Stomach (tissue), 9 donors: ENCODE data around the gene CALN1. TPM values are rescaled to one million over a fixed set of nuclear protein-coding genes. Genes with fewer than 3 reads are reported as not detected.

ENCODE experiments used
- DNase-seq, 2 donors: peaks; one replicate each; pipeline versions ENCODE4 v3.0.0 to v3.0.0-alpha.2; 2013 to 2019
- H3K27ac ChIP-seq, 5 donors: fragments of 200-600 bp in 4 of 5; sonication (generic) in 4 of 5; one replicate each; pipeline ENCODE4 v1.5.1; 2013 to 2019; ENCODE audit warnings: mild to moderate bottlenecking in 1 of 5, moderate library complexity in 1 of 5
- H3K27me3 ChIP-seq, 3 donors: fragments of 200-600 bp; sonication (generic); one replicate each; pipeline ENCODE4 v1.5.1; 2017 to 2019; ENCODE audit warnings: mixed run types in 1 of 3
- H3K36me3 ChIP-seq, 4 donors: fragments of 200-600 bp; sonication (generic); 1 replicate in 3 of 4; 2 replicates in 1 of 4; pipeline ENCODE4 v1.5.1; 2016 to 2019
- H3K4me1 ChIP-seq, 4 donors: fragments of 200-600 bp; sonication (generic); one replicate each; pipeline ENCODE4 v1.5.1; 2016 to 2019
- H3K4me3 ChIP-seq, 4 donors: fragments of 200-600 bp; sonication (generic) in 3 of 4; one replicate each; pipeline ENCODE4 v1.5.1; 2016 to 2019; ENCODE audit warnings: mild to moderate bottlenecking in 1 of 4
- H3K9me3 ChIP-seq, 4 donors: fragments of 200-600 bp; sonication (generic); one replicate each; pipeline ENCODE4 v1.5.1; 2016 to 2019
- CTCF ChIP-seq, 7 experiments: fragments of 450-650 bp in 4 of 7; fragments of 200-600 bp in 3 of 7; sonication (generic) in 3 of 7; IDR thresholded peaks; one replicate each; pipeline ENCODE4 v1.5.1; 2016 to 2019; ENCODE audit warnings: antibody characterized with exemption in 7 of 7, control low read depth in 2 of 7, mild to moderate bottlenecking in 1 of 7
- EP300 ChIP-seq: sonication (generic); formaldehyde crosslinking; IDR thresholded peaks from one replicate; pipeline ENCODE4 v1.6.1; 2017; ENCODE audit warnings: antibody characterized with exemption
- POLR2A ChIP-seq, 4 donors: fragments of 450-650 bp; IDR thresholded peaks; one replicate each; pipeline ENCODE4 v1.6.1; 2016; ENCODE audit warnings: antibody characterized with exemption in 4 of 4, control low read depth in 2 of 4, mild to moderate bottlenecking in 1 of 4, moderate library complexity in 1 of 4
- POLR2AphosphoS5 ChIP-seq, 3 donors: sonication (generic); formaldehyde crosslinking; IDR thresholded peaks; one replicate each; pipeline ENCODE4 v1.6.1; 2016; ENCODE audit warnings: antibody characterized with exemption in 3 of 3
- WGBS, 5 donors: extraction: QIAGEN DNeasy Blood & Tissue Kit in 3 of 5; methylation state at CpG; one replicate each; pipeline versions ENCODE4 v1.1.5 to v1.1.7; 2013 to 2018; 5-methylcytosine and 5-hydroxymethylcytosine counted together
- intact Hi-C: fragments of 100-400 bp; cut with DNase I; formaldehyde crosslinking; loops from one replicate; pipeline ENCODE4 v1.15.1; 2023; ENCODE audit warnings: low total_unique reads
- polyA plus RNA-seq, 3 donors: library from polyadenylated mRNA; stranded (reverse); fragments of 200-250 nt; gene quantifications; one replicate each; pipeline ENCODE4 v1.2.3, GENCODE V29; 2013
- total RNA-seq, 5 donors: library from RNA; depleted of rRNA; stranded (reverse); fragments of >200 nt; gene quantifications; one replicate each; pipeline versions ENCODE4 v1.1.0 to v1.2.3, GENCODE V29; 2014 to 2016
- donor health status: healthy with polysubstance abuse.
- donor health status: Bipolar disorder and iron deficiency.
- donor health status: healthy.

Gene CALN1
- total and polyA plus RNA-seq, 8 donors: under 0.01 to 51.9 (median 0.37) TPM; not detected in 5

GRCh38 chr7:72321081-72321480 lies 91.1 kb downstream of the CALN1 start:
- WGBS, 5 donors: 82 to 92% (median 88%) methylated on average over 8 of the region's 8 CpGs
- DNase-seq: no peak
- Histone ChIP-seq H3K4me3 (no peak overlapping the region), H3K27me3 (no peaks in the 10 kb centered on the region), H3K27ac (no peak overlapping the region), H3K4me1 (no peaks in the 10 kb centered on the region), H3K9me3 (no peaks in the 10 kb centered on the region), H3K36me3 (no peaks in the 10 kb centered on the region)
- intact Hi-C loops: no loop called here
- TF ChIP-seq EP300: no peak
- no peak for TF ChIP-seq POLR2A (IDR thresholded peaks at IDR 0.05)
- TF ChIP-seq CTCF (IDR thresholded peaks at IDR 0.05): no peak
- no peak for TF ChIP-seq POLR2AphosphoS5 (IDR thresholded peaks at IDR 0.05)

- 34 to 60% (median 44%) methylated on average over 1 to 2 of the region's 2 CpGs for WGBS, 5 donors
- Histone ChIP-seq H3K27me3 (no peaks in the 10 kb centered on the region), H3K4me3 (no peak overlapping the region), H3K4me1 (no peaks in the 10 kb centered on the region), H3K27ac (no peak overlapping the region), H3K36me3 (no peaks in the 10 kb centered on the region), H3K9me3 (no peaks in the 10 kb centered on the region)
- intact Hi-C loops: no loop called here
- DNase-seq: no peak
- no peak for TF ChIP-seq CTCF (IDR thresholded peaks at IDR 0.05)
- no peak for TF ChIP-seq POLR2AphosphoS5 (IDR thresholded peaks at IDR 0.05)
- no peak for TF ChIP-seq EP300
- no peak for TF ChIP-seq POLR2A (IDR thresholded peaks at IDR 0.05)
Measured at GRCh38 chr7:72317341-72317740, 94.8 kb downstream of the CALN1 start.

GRCh38 chr7:72316148-72316547 lies 96.0 kb downstream of the CALN1 start:
- Histone ChIP-seq H3K36me3 (no peaks in the 10 kb centered on the region), H3K4me1 (no peaks in the 10 kb centered on the region), H3K27ac (no peak overlapping the region), H3K4me3 (no peak overlapping the region), H3K9me3 (no peaks in the 10 kb centered on the region), H3K27me3 (no peaks in the 10 kb centered on the region)
- DNase-seq: no peak
- intact Hi-C loops: no loop called here
- WGBS, 5 donors: 85 to 92% (median 89%) methylated on average over 6 of the region's 6 CpGs
- no peak for TF ChIP-seq POLR2AphosphoS5 (IDR thresholded peaks at IDR 0.05)
- no peak for TF ChIP-seq EP300
- no peak for TF ChIP-seq POLR2A (IDR thresholded peaks at IDR 0.05)
- TF ChIP-seq CTCF (IDR thresholded peaks at IDR 0.05): no peak

- WGBS, 5 donors: 59 to 75% (median 70%) methylated on average over 3 to 5 of the region's 5 CpGs
- intact Hi-C loops: no loop called here
- no peak for TF ChIP-seq EP300
- TF ChIP-seq CTCF (IDR thresholded peaks at IDR 0.05): no peak
- no peak for TF ChIP-seq POLR2A (IDR thresholded peaks at IDR 0.05)
- no peak for TF ChIP-seq POLR2AphosphoS5 (IDR thresholded peaks at IDR 0.05)
Measured at GRCh38 chr7:72313906-72314305, 98.2 kb downstream of the CALN1 start.

More at GRCh38 chr7:72313906-72314305, 98.2 kb downstream of the CALN1 start:
- no peak for DNase-seq
- Histone ChIP-seq H3K4me3 (no peak overlapping the region), H3K27ac (no peak overlapping the region), H3K36me3 (no peaks in the 10 kb centered on the region), H3K27me3 (no peaks in the 10 kb centered on the region), H3K9me3 (no peaks in the 10 kb centered on the region), H3K4me1 (no peaks in the 10 kb centered on the region)
